ENCODE results near the gene CARMIL3.

Gene CARMIL3

DNA sequence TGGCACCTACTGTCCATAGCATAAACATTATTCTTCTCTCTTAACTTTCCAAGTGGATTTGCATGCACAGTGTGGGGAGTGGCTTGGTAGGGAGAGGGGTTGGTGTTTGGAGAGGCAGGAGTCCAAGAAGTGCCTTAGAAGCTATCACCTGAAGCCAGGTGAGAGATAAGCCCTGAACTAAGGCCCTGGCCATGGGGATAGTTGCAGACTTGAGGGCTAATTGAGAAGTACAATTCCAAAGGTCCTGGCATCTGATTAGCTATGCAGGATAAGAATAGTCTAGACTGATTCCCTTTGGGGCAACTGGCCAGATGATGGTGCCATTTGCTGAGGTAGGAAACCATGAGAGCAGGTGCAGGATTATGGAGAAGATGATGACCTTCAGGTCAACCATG lies 40.3 kb downstream of the CARMIL3 start:
- no peak for DNase-seq (ENCODE audit: low read depth)
- TF ChIP-seq, protein P1, sequence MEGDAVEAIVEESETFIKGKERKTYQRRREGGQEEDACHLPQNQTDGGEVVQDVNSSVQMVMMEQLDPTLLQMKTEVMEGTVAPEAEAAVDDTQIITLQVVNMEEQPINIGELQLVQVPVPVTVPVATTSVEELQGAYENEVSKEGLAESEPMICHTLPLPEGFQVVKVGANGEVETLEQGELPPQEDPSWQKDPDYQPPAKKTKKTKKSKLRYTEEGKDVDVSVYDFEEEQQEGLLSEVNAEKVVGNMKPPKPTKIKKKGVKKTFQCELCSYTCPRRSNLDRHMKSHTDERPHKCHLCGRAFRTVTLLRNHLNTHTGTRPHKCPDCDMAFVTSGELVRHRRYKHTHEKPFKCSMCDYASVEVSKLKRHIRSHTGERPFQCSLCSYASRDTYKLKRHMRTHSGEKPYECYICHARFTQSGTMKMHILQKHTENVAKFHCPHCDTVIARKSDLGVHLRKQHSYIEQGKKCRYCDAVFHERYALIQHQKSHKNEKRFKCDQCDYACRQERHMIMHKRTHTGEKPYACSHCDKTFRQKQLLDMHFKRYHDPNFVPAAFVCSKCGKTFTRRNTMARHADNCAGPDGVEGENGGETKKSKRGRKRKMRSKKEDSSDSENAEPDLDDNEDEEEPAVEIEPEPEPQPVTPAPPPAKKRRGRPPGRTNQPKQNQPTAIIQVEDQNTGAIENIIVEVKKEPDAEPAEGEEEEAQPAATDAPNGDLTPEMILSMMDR (conservative IDR thresholded peaks at IDR 0.05; ENCODE audit: low read depth, low read length) = no peak
- H3K4me3 ChIP-seq (ENCODE audit: low read depth, low read length) = no peak overlapping the region

DNA sequence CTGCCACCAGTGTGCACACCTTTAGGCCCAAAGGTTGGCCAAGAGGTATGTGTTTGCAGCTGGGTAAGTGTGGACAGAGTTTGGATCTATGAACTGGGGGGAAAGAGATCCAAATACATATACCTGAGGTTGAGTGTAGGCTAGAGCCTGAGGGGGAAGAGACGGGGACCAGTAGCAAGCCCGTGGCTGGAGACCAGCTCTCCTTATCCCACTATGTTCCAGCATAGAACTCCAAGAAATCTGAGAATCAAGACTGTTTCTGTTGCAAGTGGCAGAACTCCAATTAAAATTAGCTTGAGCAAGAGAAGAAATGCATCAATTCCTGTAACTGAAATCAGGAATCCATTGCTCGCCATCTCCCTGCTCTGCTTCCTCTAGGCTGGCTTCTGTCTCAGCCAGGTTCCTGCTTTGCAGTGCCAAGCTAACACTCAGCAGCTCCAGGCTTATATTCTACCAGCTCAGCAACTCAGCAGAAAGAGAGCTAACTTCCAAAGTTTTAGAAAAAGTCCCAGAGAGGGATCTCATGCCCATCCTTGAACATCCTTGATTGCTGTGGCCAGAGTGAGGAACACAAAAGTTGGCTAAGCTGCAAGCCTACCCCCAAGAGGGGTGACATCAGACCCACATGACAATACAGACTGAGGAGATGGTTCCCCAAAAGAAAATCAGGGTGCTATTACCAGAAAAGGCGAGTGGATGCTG lies 40.8 kb downstream of the CARMIL3 start:
- DNase-seq (ENCODE audit: low read depth) = no peak
- TF ChIP-seq, protein P1 (conservative IDR thresholded peaks at IDR 0.05; ENCODE audit: low read depth, low read length) = no peak
- H3K4me3 ChIP-seq (ENCODE audit: low read depth, low read length) = no peak overlapping the region

DNA sequence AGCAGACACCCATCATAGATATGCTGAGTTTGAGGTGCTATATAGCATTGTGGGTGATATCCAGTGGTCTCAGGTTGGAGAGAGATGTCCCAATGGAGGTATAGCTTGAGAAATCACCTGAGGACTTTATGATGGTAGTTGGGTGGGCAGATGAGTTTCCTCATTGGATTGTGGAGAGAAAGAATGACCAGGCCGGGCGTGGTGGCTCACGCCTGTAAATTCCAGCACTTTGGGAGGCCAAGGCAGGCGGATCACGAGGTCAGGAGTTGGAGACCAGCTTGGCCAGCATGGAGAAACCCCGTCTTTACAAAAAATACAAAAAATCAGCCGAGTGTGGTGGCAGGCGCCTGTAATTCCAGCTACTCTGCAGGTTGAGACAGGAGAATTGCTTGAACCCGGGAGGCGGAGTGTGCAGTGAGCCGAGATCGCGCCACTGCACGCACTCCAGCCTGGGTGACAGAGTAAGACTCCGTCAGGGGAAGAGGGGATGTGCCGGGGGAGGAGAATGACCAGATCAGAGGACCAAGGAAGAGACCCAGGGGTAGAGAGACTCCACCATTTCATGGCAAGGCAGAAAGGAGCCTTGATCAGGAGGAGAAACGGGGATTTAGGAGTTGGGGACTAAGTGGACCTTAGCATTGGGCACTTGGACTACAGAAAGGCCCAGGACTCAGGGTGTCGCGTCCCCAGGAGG lies 41.5 kb downstream of the CARMIL3 start:
- DNase-seq (ENCODE audit: low read depth) = no peak
- TF ChIP-seq, protein P1 (conservative IDR thresholded peaks at IDR 0.05; ENCODE audit: low read depth, low read length) = no peak
- peak overlapping the region; percentile 89 for H3K4me3 ChIP-seq (ENCODE audit: low read depth, low read length)

DNA sequence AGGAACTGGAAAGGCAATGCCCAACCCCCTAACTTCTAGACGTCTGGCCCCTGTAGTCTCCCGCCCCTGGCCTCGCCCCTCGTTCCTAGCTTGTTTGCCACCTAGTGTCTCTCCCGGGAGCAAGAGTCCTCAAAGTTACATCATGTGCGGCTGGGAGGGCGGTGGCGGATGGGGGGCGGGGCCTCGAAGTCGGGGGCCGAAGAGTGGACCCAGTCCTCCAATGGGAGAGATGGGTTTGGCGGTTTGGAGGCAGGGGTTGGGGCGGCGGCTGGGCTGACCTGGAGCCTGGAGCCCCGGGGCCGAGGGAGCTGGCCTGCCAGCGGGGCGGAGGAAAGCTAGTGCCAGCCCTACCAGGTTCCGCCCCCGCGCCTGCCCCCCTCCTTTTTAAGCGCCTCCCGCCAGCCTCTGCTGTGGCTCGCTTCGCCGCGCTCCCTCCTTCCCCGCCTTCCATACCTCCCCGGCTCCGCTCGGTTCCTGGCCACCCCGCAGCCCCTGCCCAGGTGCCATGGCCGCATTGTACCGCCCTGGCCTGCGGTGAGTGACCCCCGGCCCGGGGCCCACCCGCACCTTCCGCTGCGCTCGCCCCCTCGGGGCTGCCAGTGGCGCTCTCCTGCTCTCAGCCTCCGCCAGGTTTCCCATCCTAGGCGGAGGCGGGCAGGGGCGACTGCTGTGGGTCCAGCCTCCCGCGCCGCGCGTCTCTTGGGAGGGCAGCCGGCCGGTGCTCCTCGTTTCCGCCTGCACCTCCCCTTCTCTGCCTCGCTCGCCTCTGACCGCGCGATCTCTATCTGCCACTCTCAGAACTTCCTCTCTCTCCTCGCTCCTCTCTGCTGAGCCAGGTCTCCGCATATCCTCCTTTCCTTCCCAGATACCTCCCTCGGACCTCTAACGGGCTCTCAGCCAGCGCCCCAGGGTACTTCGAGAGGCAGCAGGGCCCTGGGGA lies 42.4 kb downstream of the CARMIL3 start, which contains the start of gene PCK2:
PCK2 (plus strand) TSS at position 411 of the 940 bp plus-strand sequence; CDS start at position 506, 95 bp downstream.
- TF ChIP-seq, protein P1 (conservative IDR thresholded peaks at IDR 0.05; ENCODE audit: low read depth, low read length) = peak; percentile 2
- DNase-seq (ENCODE audit: low read depth) = peak; percentile 90
- peak within 1 kb of the TSS; percentile 89 for H3K4me3 ChIP-seq (ENCODE audit: low read depth, low read length)

DNA sequence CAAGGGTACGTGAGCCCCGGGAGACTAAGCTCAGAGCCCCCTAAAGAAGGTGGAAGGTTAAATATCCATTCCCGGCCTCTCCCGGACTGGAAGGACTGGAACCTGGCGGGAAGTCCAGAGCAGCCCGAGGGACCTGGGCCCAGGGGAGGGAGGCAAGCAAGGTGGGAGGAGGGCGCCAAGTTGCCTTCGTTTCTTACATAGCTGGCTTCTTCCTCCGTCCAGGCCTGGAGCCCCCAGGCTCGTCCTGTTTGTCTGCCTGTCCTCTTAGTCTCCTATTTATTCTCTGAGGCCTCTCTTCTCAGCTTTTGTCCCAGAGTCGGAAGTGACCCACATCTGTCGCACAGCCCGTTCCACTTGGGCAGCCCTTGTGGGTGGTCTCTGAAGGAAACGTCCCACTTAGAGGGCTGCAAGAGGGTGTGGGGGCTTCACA lies 43.0 kb downstream of the CARMIL3 start:
- DNase-seq (ENCODE audit: low read depth) = peak; percentile 23
- TF ChIP-seq, protein P1 (conservative IDR thresholded peaks at IDR 0.05; ENCODE audit: low read depth, low read length) = no peak
- peak overlapping the region; percentile 89 for H3K4me3 ChIP-seq (ENCODE audit: low read depth, low read length)

DNA sequence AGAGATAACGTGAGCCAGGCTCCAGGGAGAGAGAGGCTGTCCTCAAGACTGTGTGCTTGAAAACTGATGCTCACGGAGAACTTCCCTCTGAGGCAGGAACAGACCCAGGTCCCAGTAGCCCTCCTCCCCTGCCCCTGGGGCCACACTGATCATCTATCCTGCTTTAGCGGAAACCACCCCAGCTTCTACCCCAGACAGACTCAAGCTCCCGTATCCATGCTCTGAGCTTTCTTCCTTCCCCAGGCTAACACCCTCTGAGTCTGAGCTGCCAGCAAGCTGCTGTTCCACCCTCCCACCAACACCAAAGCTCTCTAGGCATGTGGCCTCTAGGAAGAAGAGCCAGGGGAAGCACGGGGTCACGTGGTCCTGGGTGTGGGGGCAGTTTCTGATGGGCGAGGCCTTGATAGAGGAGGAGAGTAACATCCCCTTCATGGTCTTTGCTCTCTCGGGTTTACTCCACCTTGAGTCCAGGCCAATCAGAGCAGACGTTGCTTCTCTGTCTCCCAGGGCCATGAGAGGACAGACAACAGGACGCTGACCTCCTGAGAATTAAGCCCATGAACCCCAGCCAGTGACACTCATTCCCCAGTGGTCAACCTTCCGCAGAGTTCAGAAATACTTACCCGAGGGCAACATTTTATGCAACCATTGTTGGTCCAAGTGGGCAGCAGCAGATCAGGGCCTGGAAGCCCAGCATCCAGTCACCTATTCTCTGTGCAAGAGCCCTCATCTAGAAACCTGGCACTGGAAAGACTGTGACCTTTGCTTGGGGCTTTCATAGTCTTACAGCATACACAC lies 43.7 kb downstream of the CARMIL3 start:
- TF ChIP-seq, protein P1 (conservative IDR thresholded peaks at IDR 0.05; ENCODE audit: low read depth, low read length) = no peak

More for the DNA sequence above, 43.7 kb downstream of the CARMIL3 start:
- DNase-seq (ENCODE audit: low read depth) = peak; percentile 38
- H3K4me3 ChIP-seq (ENCODE audit: low read depth, low read length) = peak overlapping the region; percentile 89

Measured in choroid plexus epithelial cell (primary cell).